Activated gamma-delta T cell (primary cell): ENCODE data around the gene MROH8.

ENCODE experiments used
- DNase-seq: peaks from one replicate; lab custom pipeline; 2025; lab: John Stamatoyannopoulos, UW
- total RNA-seq, 2 donors: gene quantifications; one replicate each; lab custom pipeline; 2026; lab: John Stamatoyannopoulos, UW

MROH8 gene
- total RNA-seq, result 2.2 to 3.0 reads per million in 2 donors

GRCh38 chr20:37178839-37179682 is at the start of gene MROH8, which contains the start of gene RPN2:
Gene MROH8 (minus strand): TSS chr20:37179548.
Gene RPN2 (plus strand): TSS chr20:37179330. CDS start chr20:37179357, 27 bp downstream.
- DNase-seq, result peak; percentile 85

- DNase-seq, result no peak
Observed at GRCh38 chr20:37228656-37229055, 49.3 kb upstream of the MROH8 start.

GRCh38 chr20:37228082-37228481 is 48.7 kb upstream of the MROH8 start:
- DNase-seq, result no peak

- DNase-seq, result no peak
Observed at GRCh38 chr20:37226889-37227288, 47.5 kb upstream of the MROH8 start.

GRCh38 chr20:37225146-37225545 is 45.8 kb upstream of the MROH8 start:
- no peak for DNase-seq

- no peak for DNase-seq
Observed at GRCh38 chr20:37223053-37223452, 43.7 kb upstream of the MROH8 start.

GRCh38 chr20:37222086-37222485 is 42.7 kb upstream of the MROH8 start:
- DNase-seq, result no peak

GRCh38 chr20:37220731-37221130 is 41.4 kb upstream of the MROH8 start:
- no peak for DNase-seq

GRCh38 chr20:37219751-37220668 is 40.7 kb upstream of the MROH8 start:
- no peak for DNase-seq

- no peak for DNase-seq
Observed at GRCh38 chr20:37218976-37219375, 39.6 kb upstream of the MROH8 start.

GRCh38 chr20:37218441-37218840 is 39.1 kb upstream of the MROH8 start:
- DNase-seq, result no peak

GRCh38 chr20:37209661-37210314 is 30.4 kb upstream of the MROH8 start:
- no peak for DNase-seq

- DNase-seq, result no peak
Observed at GRCh38 chr20:37209193-37209592, 29.8 kb upstream of the MROH8 start.

- no peak for DNase-seq
Observed at GRCh38 chr20:37207171-37207570, 27.8 kb upstream of the MROH8 start.

GRCh38 chr20:37205794-37206193 is 26.4 kb upstream of the MROH8 start:
- no peak for DNase-seq

- no peak for DNase-seq
Observed at GRCh38 chr20:37205130-37205529, 25.8 kb upstream of the MROH8 start.

- DNase-seq, result no peak
Observed at GRCh38 chr20:37204056-37204455, 24.7 kb upstream of the MROH8 start.

- DNase-seq, result no peak
Observed at GRCh38 chr20:37202267-37202943, 23.1 kb upstream of the MROH8 start.

GRCh38 chr20:37201827-37202162 is 22.4 kb upstream of the MROH8 start:
- no peak for DNase-seq

GRCh38 chr20:37200926-37201826 is 21.8 kb upstream of the MROH8 start:
- DNase-seq, result no peak

- no peak for DNase-seq
Observed at GRCh38 chr20:37200376-37200775, 21.0 kb upstream of the MROH8 start.
